Mesothelial cell of epicardium (in vitro differentiated cells): ENCODE measurements around the gene TNFRSF19. TPM values are rescaled to one million over a fixed set of nuclear protein-coding genes. Genes with fewer than 3 reads are reported as not detected.

Experiments
- DNase-seq, 2 experiments: peaks; one replicate each; pipeline ENCODE4 v3.0.0; 2021; ENCODE audit warnings: low spot score in 2 of 2; ENCODE audit not compliant: unreplicated experiment in 2 of 2
- H3K27ac Mint-ChIP-seq: 2 replicates; pipeline ENCODE4 v1.8.0; 2021; ENCODE audit warnings: mixed read lengths
- H3K27me3 Mint-ChIP-seq: 2 replicates; pipeline ENCODE4 v1.8.0; 2021; ENCODE audit warnings: low read depth, mixed read lengths
- H3K36me3 Mint-ChIP-seq: 2 replicates; pipeline ENCODE4 v1.8.0; 2021; ENCODE audit warnings: mixed read lengths
- H3K4me1 Mint-ChIP-seq: 2 replicates; pipeline ENCODE4 v1.8.0; 2021; ENCODE audit warnings: mixed read lengths
- H3K4me3 Mint-ChIP-seq: 2 replicates; pipeline ENCODE4 v1.8.0; 2021; ENCODE audit warnings: mild to moderate bottlenecking, moderate library complexity, mixed read lengths
- H3K9me3 Mint-ChIP-seq: 2 replicates; pipeline ENCODE4 v1.8.0; 2021; ENCODE audit warnings: mixed read lengths
- CTCF ChIP-seq: fragments of 200-600 bp; sonication (generic); IDR thresholded peaks from one replicate; pipeline ENCODE4 v1.5.0; 2021; ENCODE audit warnings: antibody characterized with exemption; ENCODE audit not compliant: unreplicated experiment
- total RNA-seq: library from RNA; stranded (reverse); gene quantifications from 3 replicates; pipeline ENCODE4 v1.2.1, GENCODE V29; 2021

Gene TNFRSF19
- total RNA-seq, 1 donor from 2014 or later = 43.5 TPM

GRCh38 chr13:23722726-23723453 is 152.7 kb downstream of the TNFRSF19 start:
- no peak for DNase-seq
- no peak overlapping the region for H3K4me3 Mint-ChIP-seq
- H3K27me3 Mint-ChIP-seq = no peaks in the 10 kb centered on the region
- H3K4me1 Mint-ChIP-seq = peaks cover 22% of the 10 kb centered on the region
- H3K9me3 Mint-ChIP-seq = no peaks in the 10 kb centered on the region
- no peak overlapping the region for H3K27ac Mint-ChIP-seq
- no peaks in the 10 kb centered on the region for H3K36me3 Mint-ChIP-seq
- TF ChIP-seq CTCF = no peak

GRCh38 chr13:23723471-23723870 is 153.3 kb downstream of the TNFRSF19 start:
- no peak for DNase-seq
- Mint-ChIP-seq H3K4me3 (no peak overlapping the region), H3K27me3 (no peaks in the 10 kb centered on the region), H3K36me3 (no peaks in the 10 kb centered on the region), H3K9me3 (no peaks in the 10 kb centered on the region), H3K27ac (no peak overlapping the region), H3K4me1 (peaks cover 22% of the 10 kb centered on the region)
- TF ChIP-seq CTCF = no peak

GRCh38 chr13:23724196-23724970 is 154.2 kb downstream of the TNFRSF19 start:
- Mint-ChIP-seq H3K27ac (no peak overlapping the region), H3K4me3 (no peak overlapping the region), H3K4me1 (peaks cover 19% of the 10 kb centered on the region), H3K27me3 (no peaks in the 10 kb centered on the region), H3K36me3 (peaks cover 2% of the 10 kb centered on the region), H3K9me3 (no peaks in the 10 kb centered on the region)
- DNase-seq = no peak
- no peak for TF ChIP-seq CTCF

Other genes starting within 250 kb of the TNFRSF19 start
- 18.7 to 19.2 TPM (median 19.2 TPM) in 3 replicates for gene SACS, start 136.7 kb upstream of the TNFRSF19 start, total RNA-seq